PC-3 (cell line): ENCODE data around the gene RXRA.

Experiments used
- CTCF ChIP-seq: fragments of 300-600 bp; sonication (generic); conservative IDR thresholded peaks from 2 replicates; pipeline ENCODE4 v1.5.1; 2017; ENCODE audit warnings: antibody characterized with exemption, low read depth, mild to moderate bottlenecking, low read length
- EZH2 ChIP-seq: fragments of 300-600 bp; sonication (generic); IDR thresholded peaks from one replicate; pipeline ENCODE4 v1.6.1; 2017; ENCODE audit warnings: antibody characterized with exemption, mild to moderate bottlenecking, low read length; ENCODE audit not compliant: unreplicated experiment

GRCh38 chr9:134440636-134441226, 114.5 kb downstream of the RXRA start:
- no peak for TF ChIP-seq CTCF
- TF ChIP-seq EZH2: no peak
